ENCODE results near the gene KRTAP12-3.
"Not testable (repeated sequence)": the region's sequence is repeated elsewhere in the genome, so short reads cannot be mapped to it uniquely, and the experiment has no call there.

KRTAP12-3 gene

DNA sequence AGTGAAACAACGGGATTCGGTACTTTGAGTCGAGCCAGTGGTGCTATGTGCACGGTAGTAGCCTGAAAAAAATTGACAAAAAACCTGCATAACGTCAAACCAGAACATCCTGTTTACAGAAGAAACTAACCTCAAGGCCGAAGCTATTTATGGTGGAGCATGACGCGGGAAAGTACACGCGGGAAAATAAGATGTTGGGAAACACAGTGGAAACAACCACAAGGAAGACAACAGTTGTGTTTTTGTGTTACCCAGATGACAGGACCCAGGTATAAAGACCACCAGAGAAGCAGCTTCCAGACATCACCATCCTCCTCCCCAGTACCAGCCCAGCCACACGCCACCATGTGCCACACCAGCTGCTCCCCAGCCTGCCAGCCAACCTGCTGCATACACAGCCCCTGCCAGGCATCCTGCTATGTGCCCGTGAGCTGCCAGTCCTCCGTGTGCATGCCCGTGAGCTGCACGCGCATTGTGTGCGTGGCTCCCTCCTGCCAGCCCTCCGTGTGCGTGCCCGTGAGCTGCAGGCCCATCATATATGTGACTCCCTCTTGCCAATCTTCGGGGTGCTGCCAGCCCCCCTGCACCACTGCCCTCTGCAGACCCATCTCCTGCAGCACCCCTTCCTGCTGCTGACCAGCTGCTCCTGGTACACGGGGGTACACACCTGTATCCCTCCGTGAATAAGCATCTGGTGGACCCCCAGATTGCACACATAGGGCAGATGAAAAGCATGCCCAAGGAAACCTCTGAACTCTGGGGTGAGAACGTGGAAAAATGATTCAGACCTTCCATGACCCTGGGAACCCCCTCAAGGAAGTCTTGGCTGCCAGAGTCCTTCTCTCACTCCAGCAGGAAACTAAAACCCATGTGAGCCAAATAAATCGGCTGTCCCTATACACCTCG is at the start of gene KRTAP12-3:
KRTAP12-3 (plus strand) TSS at position 298 of the 906 bp plus-strand sequence; CDS start at position 346, 48 bp downstream.
- no peak for DNase-seq

GRCh38 chr21:44609193-44609592 is 48.5 kb upstream of the KRTAP12-3 start:
- no peak for DNase-seq

GRCh38 chr21:44610157-44610843 is 47.4 kb upstream of the KRTAP12-3 start:
- not testable (repeated sequence) for DNase-seq

- no peak for DNase-seq
Observed at GRCh38 chr21:44611551-44611950, 46.2 kb upstream of the KRTAP12-3 start.

- DNase-seq: no peak
Observed at GRCh38 chr21:44612029-44612486, 45.7 kb upstream of the KRTAP12-3 start, which contains the start of gene KRTAP10-8. KRTAP10-8 (plus strand) TSS chr21:44612079; CDS start chr21:44612101, 22 bp downstream.

GRCh38 chr21:44612669-44613229 is 45.0 kb upstream of the KRTAP12-3 start:
- DNase-seq: no peak

- DNase-seq: no peak
Observed at GRCh38 chr21:44613386-44614155, 44.2 kb upstream of the KRTAP12-3 start.

DNA sequence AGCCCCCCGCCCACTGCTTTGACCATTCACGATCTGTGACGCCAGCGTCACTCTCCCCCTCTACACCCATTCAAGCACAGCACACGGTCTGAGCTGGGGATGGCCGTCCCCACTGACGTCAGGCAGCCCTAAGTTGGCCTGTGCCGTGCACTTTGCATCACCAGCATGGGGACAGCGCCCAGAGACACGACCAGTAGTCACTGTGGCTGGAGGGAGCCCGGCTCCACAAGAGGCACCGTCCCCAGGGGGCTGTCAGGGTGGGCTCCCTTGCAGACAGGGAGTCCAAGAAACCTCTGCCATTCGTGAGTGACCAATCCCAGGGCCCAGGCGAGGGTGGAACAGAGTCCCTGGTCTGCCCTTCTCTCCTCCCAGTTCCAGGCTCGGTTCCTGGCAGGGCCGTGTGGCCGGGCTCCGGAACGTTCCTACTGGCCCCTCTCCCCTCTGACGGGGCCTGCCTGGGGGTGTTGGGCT is 43.5 kb upstream of the KRTAP12-3 start:
- no peak for DNase-seq

DNA sequence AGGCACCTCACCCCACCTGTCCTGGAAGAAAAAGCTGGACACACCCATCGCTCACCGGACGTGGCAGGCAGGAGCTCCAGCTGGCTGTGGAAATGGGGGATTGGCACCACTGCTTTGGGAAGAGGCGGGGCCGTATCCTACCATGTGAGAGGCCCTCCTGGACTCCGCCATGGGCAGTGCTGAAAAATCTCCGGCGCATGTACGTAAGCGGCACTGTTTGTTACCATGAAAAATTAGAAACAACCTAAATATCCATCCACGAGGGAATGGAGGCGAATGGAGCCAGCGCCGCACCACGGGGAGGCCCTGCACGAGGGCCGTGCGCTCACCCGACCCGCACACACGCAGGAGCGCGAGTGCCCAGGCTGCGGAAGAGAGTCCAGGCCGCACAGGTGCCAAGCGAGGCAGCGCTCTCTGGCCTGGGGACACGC is 42.8 kb upstream of the KRTAP12-3 start:
- DNase-seq: no peak

- no peak for DNase-seq
Observed at GRCh38 chr21:44615466-44615865, 42.3 kb upstream of the KRTAP12-3 start.

GRCh38 chr21:44615911-44616590 is 41.7 kb upstream of the KRTAP12-3 start:
- no peak for DNase-seq

- no peak for DNase-seq
Observed at GRCh38 chr21:44616591-44616926, 41.2 kb upstream of the KRTAP12-3 start.

DNA sequence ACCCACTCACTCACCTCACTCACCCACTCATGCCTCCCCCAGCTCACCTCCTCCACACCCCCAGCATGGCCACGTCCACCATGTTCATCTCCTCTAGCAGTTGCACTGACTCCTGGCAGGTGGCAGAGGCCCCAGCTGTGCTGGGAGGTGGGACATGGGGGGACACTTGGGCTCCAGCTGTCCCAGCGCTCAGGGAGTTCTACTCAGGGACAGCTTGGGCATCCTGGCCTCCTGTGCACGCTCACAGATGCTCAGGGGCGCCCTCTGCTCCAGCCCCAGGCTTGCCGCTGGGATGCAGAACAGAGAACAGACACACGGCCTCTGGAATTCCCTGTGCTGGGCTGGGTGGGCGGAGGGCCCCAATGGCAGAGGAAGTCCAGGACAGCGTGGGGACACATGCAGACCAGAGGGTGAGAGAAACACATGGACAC is 40.6 kb upstream of the KRTAP12-3 start:
- DNase-seq: no peak

GRCh38 chr21:44618504-44618903 is 39.2 kb upstream of the KRTAP12-3 start:
- no peak for DNase-seq

DNA sequence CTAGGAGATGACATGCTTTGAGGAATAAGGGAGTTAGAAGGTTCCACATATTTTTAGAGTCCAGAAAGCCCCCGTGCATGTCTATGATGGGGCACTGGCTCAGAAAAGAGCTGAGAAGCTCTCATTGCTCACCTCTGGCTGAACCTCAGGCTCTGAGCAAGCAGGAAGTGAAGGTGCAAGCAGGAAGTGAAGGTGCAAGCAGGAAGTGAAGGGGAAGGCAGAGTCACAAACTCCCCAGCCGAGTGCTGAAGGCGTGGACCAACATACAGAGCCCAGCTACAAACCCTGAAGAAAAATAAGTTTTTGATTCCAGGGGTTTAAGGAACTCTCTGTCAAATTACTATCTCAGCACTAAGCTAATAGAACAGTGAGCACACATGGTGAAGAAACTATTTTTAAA is 38.8 kb upstream of the KRTAP12-3 start:
- no peak for DNase-seq

- DNase-seq: no peak
Observed at GRCh38 chr21:44619886-44620285, 37.8 kb upstream of the KRTAP12-3 start.

GRCh38 chr21:44623575-44623974 is 34.2 kb upstream of the KRTAP12-3 start:
- no peak for DNase-seq

- DNase-seq: no peak
Observed at GRCh38 chr21:44625756-44626155, 32.0 kb upstream of the KRTAP12-3 start.

DNA sequence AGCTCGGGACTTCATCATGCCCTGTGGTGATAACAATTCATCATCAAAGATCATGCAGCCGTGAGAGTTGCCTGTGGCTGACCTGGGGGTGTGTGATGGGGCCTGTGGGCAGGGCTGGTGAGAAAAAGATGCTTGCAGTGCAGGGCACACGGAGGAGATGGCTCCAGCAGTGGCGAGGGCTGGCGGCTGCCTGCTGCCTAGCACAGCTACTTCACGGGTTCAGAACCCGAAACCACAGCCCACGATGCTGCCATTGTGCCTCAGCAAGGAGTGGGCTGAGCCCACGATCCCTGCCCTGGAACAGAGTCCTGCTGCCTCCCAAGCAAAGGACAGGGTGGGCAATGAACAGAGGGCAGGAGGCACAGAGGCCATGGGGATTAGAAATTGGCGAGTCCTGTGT is 31.5 kb upstream of the KRTAP12-3 start:
- no peak for DNase-seq

DNA sequence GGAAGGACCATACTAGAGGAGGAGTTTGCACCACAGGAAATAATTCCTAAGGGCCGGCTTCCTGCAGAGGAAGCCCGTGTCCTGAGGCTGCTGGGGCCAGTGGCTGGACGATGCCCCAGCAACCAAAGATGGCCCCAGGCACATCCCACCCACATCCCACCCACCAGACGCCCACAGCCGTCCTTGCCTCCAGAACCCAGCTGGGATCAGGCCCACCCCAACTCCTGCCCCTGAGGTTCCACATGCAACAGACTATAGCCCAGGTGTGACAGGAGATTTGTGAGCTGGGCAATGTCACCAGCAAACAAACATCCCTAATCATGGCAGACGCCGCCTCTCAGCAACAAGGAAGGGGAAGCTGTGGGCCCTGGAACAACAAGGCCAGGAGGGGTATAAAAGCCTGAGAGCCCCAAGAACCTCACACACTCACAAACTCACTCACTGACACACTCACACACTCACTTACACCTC is 31.0 kb upstream of the KRTAP12-3 start, which contains the start of gene KRTAP10-9:
KRTAP10-9 (plus strand) TSS at position 421 of the 471 bp plus-strand sequence. CDS start 79 bp downstream, outside the sequence.
- no peak for DNase-seq

- not testable (repeated sequence) for DNase-seq
Observed at GRCh38 chr21:44627181-44627822, 30.4 kb upstream of the KRTAP12-3 start.

All from AML-193 (cell line).